Measurements from ENCODE around the gene EMX1.

The EMX1 gene

DNA sequence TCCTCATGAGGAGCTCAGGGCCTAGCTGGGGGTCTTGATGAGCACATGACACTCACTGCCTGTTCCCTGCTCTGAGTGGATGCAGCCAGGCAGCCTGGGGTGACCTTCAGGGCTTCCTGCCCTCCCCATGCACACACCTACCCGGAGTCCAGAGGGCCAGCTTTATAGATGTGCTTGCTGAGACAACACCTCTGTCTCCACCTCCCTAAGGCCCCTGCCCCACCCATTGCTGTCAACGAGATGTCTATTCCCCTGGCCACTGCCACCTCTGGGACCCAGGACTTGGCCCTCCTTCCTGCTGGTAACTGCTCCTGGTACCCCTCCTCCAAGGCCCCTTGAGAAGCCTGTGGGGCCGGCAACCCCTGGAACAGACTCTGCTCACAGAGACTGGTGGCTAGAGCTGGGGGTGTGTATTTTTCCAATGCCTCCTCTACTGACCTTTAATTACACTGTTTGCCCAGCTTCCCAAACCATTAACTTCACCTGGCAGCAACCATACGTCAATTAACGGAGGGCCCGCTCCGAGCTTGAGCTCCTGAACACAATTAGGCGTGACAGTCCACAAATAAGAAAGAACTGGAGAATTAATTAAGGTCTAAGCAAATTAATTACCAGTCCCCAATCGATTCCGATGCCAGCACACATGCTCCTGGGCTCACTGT is 66.3 kb downstream of the EMX1 start:
- no peak for DNase-seq

DNA sequence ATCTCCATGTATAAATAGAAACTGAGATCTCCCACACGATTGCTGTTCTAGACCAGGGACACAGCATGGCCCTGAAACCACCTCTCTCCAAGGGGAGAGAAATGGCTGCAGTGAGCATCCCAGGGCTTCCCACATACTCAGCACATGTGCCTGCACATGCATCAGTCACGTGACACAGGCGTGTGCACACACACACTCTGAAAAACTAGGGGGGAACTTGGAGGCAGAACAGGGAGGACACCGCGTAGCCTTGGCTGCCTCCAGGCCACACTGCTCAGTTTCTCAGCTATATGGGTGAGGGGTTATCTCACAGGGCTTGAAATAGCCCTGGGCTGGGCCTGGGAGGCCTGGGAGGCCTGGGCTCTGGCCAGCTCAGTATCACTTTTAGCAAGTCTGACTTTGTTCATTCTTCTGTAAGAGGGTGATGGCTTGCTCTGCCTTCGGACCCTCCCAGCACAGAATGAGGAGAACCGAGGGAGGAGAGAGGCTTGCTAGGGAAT is 66.9 kb downstream of the EMX1 start:
- DNase-seq, result no peak
